Pons (tissue), 1 donor: ENCODE data around the gene S100A10.

Experiments
- DNase-seq: peaks from one replicate; pipeline ENCODE4 v3.0.0-alpha.2; 2016; ENCODE audit warnings: low spot score

S100A10 gene

GRCh38 chr1:151963288-151963687, 30.4 kb downstream of the S100A10 start:
- no peak for DNase-seq

- no peak for DNase-seq
Measured at GRCh38 chr1:151961833-151962232, 31.8 kb downstream of the S100A10 start.

- DNase-seq, result no peak
Measured at GRCh38 chr1:151960780-151961513, 32.7 kb downstream of the S100A10 start.

- DNase-seq, result no peak
Measured at GRCh38 chr1:151958959-151959358, 34.7 kb downstream of the S100A10 start.

- no peak for DNase-seq
Measured at GRCh38 chr1:151956957-151957497, 36.6 kb downstream of the S100A10 start.

GRCh38 chr1:151953409-151954094, 40.1 kb downstream of the S100A10 start:
- no peak for DNase-seq

- DNase-seq, result no peak
Measured at GRCh38 chr1:151952811-151953210, 40.8 kb downstream of the S100A10 start.

GRCh38 chr1:151949371-151950193, 44.1 kb downstream of the S100A10 start:
- no peak for DNase-seq

GRCh38 chr1:151948506-151948905, 45.2 kb downstream of the S100A10 start:
- no peak for DNase-seq

- DNase-seq, result no peak
Measured at GRCh38 chr1:151947140-151947539, 46.5 kb downstream of the S100A10 start.

- DNase-seq, result peak; percentile 14
Measured at GRCh38 chr1:151945725-151946722, 47.6 kb downstream of the S100A10 start.

- DNase-seq, result no peak
Measured at GRCh38 chr1:151944857-151945575, 48.6 kb downstream of the S100A10 start.

GRCh38 chr1:151944126-151944856, 49.4 kb downstream of the S100A10 start:
- no peak for DNase-seq

- no peak for DNase-seq
Measured at GRCh38 chr1:151943591-151943990, 50.1 kb downstream of the S100A10 start.

GRCh38 chr1:151942882-151943281, 50.8 kb downstream of the S100A10 start:
- DNase-seq, result no peak

- no peak for DNase-seq
Measured at GRCh38 chr1:151940541-151940940, 53.1 kb downstream of the S100A10 start.

- no peak for DNase-seq
Measured at GRCh38 chr1:151939779-151940178, 53.9 kb downstream of the S100A10 start.

- no peak for DNase-seq
Measured at GRCh38 chr1:151939141-151939540, 54.5 kb downstream of the S100A10 start.

GRCh38 chr1:151936653-151937052, 57.0 kb downstream of the S100A10 start:
- no peak for DNase-seq
